Measurements from ENCODE around the gene RASSF9.

GRCh38 chr12:85823436-85824180 lies 12.6 kb downstream of the RASSF9 start:
- TF ChIP-seq CTCF (IDR thresholded peaks at IDR 0.05) = no peak
- no peak for TF ChIP-seq POLR2AphosphoS5 (IDR thresholded peaks at IDR 0.05)
- no peak for TF ChIP-seq POLR2A (IDR thresholded peaks at IDR 0.05)
- no peak for TF ChIP-seq EP300 (IDR thresholded peaks at IDR 0.05)

Data from gastroesophageal sphincter (tissue), 3 donors.